GM12864 (cell line): ENCODE results near the gene ARL3.

ENCODE experiments used
- DNase-seq: peaks from one replicate; pipeline ENCODE4 v3.0.0-alpha.2; 2011; ENCODE audit warnings: low read depth
- H3K4me3 ChIP-seq: 2 replicates; pipeline ENCODE4 v1.5.1; 2011; ENCODE audit warnings: mild to moderate bottlenecking, low read depth, low read length, control low read depth
- CTCF ChIP-seq: IDR thresholded peaks from 2 replicates; pipeline ENCODE4 v1.5.1; 2011; ENCODE audit warnings: low read depth, mild to moderate bottlenecking, moderate library complexity, low read length, control low read depth, inconsistent platforms; ENCODE audit errors: missing control alignments

Gene ARL3

DNA sequence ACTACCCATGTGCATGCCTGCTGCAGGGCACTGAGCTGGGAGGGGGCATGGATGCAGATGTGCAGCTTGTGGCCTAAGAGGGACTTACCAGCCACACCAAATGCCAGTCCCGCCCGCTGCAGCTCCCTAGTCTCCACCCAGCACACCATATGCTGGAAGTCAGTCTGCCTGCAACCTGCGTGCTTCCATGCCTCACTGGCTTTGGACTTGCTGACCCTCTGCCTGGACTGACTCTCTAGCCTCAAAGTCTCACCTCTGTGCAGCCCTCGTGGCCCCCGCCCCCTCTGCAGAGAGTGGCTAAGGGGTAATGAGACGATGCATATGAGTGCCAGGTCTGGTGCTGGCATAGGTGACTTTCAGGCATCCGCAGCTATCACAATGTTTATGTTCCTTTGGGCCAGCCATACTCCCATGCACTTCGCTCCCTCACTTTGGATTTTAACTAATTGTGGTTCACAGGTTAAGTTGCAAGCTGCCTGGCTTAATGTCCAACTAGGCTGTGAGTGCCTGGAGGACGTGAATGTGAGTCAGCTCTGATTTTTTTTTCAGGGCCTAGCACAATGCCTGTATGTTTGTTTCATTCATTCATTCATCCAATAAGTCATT, 48.2 kb downstream of the ARL3 start:
- TF ChIP-seq CTCF, result no peak
- no peak for DNase-seq
- no peak overlapping the region for H3K4me3 ChIP-seq

DNA sequence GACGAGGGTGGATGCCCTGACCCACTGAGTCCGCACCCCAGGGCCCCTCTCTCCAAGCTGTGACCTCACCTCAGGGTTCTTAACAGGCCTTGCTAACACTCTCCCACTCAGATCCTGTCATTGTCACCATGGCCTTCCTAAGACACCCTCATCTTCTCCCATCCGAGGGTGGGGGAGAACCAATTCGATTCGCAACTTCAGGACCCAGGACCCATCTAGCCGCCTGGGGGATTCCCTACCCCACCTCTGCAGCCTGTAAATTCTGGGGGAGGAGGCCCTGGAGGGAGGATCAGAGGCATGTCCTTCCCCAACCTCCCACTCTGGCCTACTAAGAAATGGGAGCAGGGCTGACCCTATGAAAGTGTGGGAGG, 52.6 kb downstream of the ARL3 start:
- TF ChIP-seq CTCF, result no peak
- H3K4me3 ChIP-seq, result no peak overlapping the region
- DNase-seq, result no peak

DNA sequence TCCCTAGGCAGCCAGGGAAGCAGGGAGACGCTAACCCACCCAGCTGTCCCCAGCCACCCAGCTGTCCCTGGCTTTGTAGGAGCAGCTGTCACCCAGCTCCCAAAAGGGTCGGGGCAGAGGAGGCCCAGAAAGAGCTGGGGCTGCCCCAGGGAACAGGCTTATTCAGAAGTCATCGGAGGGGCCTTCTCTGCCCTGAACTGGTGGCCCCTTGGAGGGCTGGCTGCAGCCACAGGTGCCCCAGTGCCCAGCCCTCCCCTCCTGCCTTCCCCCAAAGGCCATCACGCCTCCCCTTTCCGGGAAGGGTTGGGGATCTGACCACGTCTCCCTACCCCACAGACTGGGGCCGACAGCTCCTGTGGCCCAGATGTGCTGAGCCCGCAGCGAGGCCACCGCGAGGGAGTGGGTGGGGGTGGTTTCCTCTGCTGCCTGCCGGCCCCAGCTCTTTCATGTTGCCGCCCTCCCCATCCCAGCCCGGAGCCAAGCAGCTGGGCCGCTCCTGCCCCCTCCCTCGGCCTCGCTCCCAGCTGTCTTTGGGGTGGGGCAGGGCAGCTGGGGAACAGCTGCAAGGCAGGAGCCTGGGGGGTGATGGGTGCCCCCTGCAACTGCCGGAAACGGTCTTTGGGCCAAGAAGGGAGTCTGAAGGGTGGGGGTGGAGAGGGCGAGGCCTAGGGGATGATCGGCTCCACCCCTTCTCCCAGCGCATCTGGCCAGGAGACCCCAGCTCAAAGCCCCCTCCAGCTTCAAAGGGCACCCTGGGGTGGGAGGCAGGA, 53.1 kb downstream of the ARL3 start:
- no peak overlapping the region; the same call in 1 of the 2 replicates for H3K4me3 ChIP-seq
- no peak for DNase-seq
- TF ChIP-seq CTCF, result no peak

GRCh38 chr10:102658802-102659201, 55.4 kb downstream of the ARL3 start:
- H3K4me3 ChIP-seq, result no peak overlapping the region
- TF ChIP-seq CTCF, result no peak
- no peak for DNase-seq

GRCh38 chr10:102657984-102658724, 56.0 kb downstream of the ARL3 start:
- no peak overlapping the region for H3K4me3 ChIP-seq
- no peak for TF ChIP-seq CTCF
- no peak for DNase-seq

DNA sequence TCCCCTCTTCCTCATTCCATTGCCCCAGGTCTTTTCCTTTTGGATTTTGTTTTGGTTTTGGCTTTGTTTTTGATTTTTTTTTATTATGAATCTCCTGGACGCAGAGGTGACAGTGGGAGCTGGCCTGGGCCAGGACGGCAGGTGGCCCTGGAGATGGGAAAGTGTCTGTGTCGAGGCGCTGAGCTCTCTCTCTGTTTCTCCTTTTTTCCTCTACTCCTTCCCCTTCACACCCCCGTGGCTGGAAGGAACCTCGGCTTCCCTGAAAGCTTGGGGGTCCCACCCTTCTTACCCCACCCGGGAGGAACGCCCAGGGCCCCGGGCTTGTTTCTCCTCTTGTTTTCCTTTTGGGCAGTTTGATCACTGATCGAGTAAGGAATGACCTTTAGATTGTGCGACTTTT, 56.7 kb downstream of the ARL3 start:
- TF ChIP-seq CTCF, result no peak
- DNase-seq, result no peak
- no peak overlapping the region for H3K4me3 ChIP-seq
